ENCODE data around the gene SRSF4.

- no peak for TF ChIP-seq CTCF (conservative IDR thresholded peaks at IDR 0.05 in 1 of 2, IDR thresholded peaks at IDR 0.05 in 1 of 2; ENCODE audit: low read depth in 1 of 2, low read length in 2 of 2)
- no peak for TF ChIP-seq EZH2 (IDR thresholded peaks at IDR 0.05; ENCODE audit: low read length, missing control alignments)
These were observed 42.7 kb upstream of the SRSF4 start for GRCh38 chr1:29224356-29224837.

Data from fibroblast of lung (primary cell).